Choroid plexus epithelial cell (primary cell): ENCODE results near the gene EID2B.

Experiments used
- DNase-seq: peaks from one replicate; pipeline ENCODE4 v3.0.0-alpha.2; 2010; ENCODE audit warnings: low read depth
- H3K4me3 ChIP-seq: 2 replicates; pipeline ENCODE4 v1.5.1; 2011; ENCODE audit warnings: low read depth, mild to moderate bottlenecking, control low read depth, low read length, moderate library complexity
- CTCF ChIP-seq: conservative IDR thresholded peaks from 2 replicates; pipeline ENCODE4 v1.5.1; 2011; ENCODE audit warnings: low read depth, mild to moderate bottlenecking, control low read depth, inconsistent platforms, low read length, moderate library complexity

The EID2B gene

GRCh38 chr19:39518458-39518857 lies 14.2 kb downstream of the EID2B start:
- TF ChIP-seq CTCF = no peak
- H3K4me3 ChIP-seq = no peak overlapping the region
- no peak for DNase-seq

DNA sequence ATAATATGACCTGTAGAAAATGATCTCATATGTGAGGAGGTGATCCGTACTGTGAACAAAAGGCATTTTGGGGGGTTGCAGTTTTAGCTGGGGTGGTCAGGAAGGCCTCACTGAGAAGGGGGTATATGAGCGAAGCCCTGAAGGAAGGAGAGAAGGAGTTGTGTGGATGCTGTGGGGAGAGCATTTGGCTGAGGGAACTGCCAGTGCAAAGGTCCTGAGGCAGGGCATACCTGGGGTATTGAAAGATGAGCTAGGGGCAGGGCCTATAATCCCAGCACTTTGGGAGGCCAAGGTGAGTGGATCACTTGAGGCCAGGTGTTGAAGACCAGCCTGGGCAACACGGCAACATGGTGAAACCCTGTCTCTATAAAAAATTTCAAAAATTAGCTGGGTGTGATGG lies 15.2 kb downstream of the EID2B start:
- no peak for DNase-seq
- no peak overlapping the region for H3K4me3 ChIP-seq
- no peak for TF ChIP-seq CTCF

GRCh38 chr19:39516270-39516669 lies 16.4 kb downstream of the EID2B start:
- H3K4me3 ChIP-seq = no peak overlapping the region
- TF ChIP-seq CTCF = no peak
- DNase-seq = no peak

- no peak overlapping the region for H3K4me3 ChIP-seq
- TF ChIP-seq CTCF = no peak
- DNase-seq = no peak
These were observed 17.0 kb downstream of the EID2B start for GRCh38 chr19:39515551-39516191.

- TF ChIP-seq CTCF = no peak
- H3K4me3 ChIP-seq = no peak within 1 kb of the TSS
- DNase-seq = no peak
These were observed 17.7 kb downstream of the EID2B start, which contains the start of gene SELENOV for GRCh38 chr19:39514840-39515550. Gene SELENOV, plus strand, starts transcription at chr19:39515139. Its CDS starts 74 bp downstream, at chr19:39515213.

- no peak for DNase-seq
- no peak for TF ChIP-seq CTCF
- H3K4me3 ChIP-seq = no peak overlapping the region
These were observed 19.7 kb downstream of the EID2B start for GRCh38 chr19:39512988-39513387.

GRCh38 chr19:39509233-39509632 lies 23.4 kb downstream of the EID2B start:
- no peak for DNase-seq
- no peak for TF ChIP-seq CTCF
- no peak overlapping the region for H3K4me3 ChIP-seq
